ENCODE measurements around the gene PLCB4.

DNA sequence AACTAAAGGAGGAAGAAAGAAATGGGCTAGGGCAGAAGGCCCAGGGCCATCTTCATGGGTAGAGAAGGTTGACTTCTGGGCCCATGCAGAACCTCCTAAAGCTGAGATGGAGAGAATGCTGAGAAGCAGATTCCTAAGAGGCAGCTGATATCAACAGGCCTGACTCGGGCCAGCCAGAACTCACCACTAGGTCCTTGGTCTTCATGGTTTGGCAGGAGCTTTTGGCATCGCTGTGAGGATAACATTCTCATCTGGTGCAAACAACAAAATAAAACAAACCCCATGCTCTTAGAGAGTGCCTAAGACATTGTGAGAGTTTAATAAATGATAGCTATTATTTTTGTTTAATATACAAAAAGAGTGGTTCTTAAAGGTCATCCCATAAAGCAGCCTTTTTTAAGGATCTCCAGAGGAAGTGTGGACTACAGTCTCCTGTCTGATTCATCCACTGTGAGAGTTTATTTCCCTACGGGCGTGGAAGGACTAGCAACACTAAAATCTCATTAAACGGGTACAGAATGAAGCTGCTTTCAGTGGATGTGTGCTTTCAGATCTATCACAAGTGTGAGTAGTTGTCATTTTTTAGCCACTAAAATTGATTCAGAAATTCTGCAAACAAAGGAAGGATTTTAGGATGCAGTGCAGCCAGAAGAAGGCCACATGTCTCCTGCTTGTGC lies 160.0 kb downstream of the PLCB4 start:
- TF ChIP-seq CTCF (conservative IDR thresholded peaks at IDR 0.05; ENCODE audit: low read depth in 2 of 2) (no peak), STAT1 (IDR thresholded peaks at IDR 0.05; ENCODE audit: unreplicated experiment) (no peak), EZH2 (IDR thresholded peaks at IDR 0.05; ENCODE audit: low read depth, unreplicated experiment) (no peak), EZH2phosphoT487 (IDR thresholded peaks at IDR 0.05; ENCODE audit: unreplicated experiment) (no peak), POLR2AphosphoS5 (IDR thresholded peaks at IDR 0.05; ENCODE audit: low read depth) (no peak), CREB1 (CRISPR knock-in tag; IDR thresholded peaks at IDR 0.05; ENCODE audit: low read depth) (no peak), ETS1 (IDR thresholded peaks at IDR 0.05) (no peak)
- TF ChIP-seq, protein P1, sequence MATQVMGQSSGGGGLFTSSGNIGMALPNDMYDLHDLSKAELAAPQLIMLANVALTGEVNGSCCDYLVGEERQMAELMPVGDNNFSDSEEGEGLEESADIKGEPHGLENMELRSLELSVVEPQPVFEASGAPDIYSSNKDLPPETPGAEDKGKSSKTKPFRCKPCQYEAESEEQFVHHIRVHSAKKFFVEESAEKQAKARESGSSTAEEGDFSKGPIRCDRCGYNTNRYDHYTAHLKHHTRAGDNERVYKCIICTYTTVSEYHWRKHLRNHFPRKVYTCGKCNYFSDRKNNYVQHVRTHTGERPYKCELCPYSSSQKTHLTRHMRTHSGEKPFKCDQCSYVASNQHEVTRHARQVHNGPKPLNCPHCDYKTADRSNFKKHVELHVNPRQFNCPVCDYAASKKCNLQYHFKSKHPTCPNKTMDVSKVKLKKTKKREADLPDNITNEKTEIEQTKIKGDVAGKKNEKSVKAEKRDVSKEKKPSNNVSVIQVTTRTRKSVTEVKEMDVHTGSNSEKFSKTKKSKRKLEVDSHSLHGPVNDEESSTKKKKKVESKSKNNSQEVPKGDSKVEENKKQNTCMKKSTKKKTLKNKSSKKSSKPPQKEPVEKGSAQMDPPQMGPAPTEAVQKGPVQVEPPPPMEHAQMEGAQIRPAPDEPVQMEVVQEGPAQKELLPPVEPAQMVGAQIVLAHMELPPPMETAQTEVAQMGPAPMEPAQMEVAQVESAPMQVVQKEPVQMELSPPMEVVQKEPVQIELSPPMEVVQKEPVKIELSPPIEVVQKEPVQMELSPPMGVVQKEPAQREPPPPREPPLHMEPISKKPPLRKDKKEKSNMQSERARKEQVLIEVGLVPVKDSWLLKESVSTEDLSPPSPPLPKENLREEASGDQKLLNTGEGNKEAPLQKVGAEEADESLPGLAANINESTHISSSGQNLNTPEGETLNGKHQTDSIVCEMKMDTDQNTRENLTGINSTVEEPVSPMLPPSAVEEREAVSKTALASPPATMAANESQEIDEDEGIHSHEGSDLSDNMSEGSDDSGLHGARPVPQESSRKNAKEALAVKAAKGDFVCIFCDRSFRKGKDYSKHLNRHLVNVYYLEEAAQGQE (IDR thresholded peaks at IDR 0.05; ENCODE audit: unreplicated experiment), result no peak

Data from GM23338 (cell line).